Stimulated activated CD8-positive, alpha-beta memory T cell treated with anti-CD3 and anti-CD28 coated beads, Interleukin-7, amount 100 ng/mL, for 1 hour (primary cell): ENCODE results near the gene CLK1.
A peak's percentile ranks its signal among the peaks of the same experiment; 100 is the strongest.
"Not testable (repeated sequence)": the region's sequence is repeated elsewhere in the genome, so short reads cannot be mapped to it uniquely, and the experiment has no call there.

ENCODE experiments used
- DNase-seq, 2 donors: peaks; one replicate each; pipeline ENCODE4 v3.0.0-alpha.2; 2020; ENCODE audit warnings: low read depth in 2 of 2

CLK1 gene

GRCh38 chr2:200851398-200852248 is 12.8 kb downstream of the CLK1 start:
- no peak for DNase-seq

GRCh38 chr2:200850512-200851256 is 13.8 kb downstream of the CLK1 start:
- DNase-seq, result no peak

DNA sequence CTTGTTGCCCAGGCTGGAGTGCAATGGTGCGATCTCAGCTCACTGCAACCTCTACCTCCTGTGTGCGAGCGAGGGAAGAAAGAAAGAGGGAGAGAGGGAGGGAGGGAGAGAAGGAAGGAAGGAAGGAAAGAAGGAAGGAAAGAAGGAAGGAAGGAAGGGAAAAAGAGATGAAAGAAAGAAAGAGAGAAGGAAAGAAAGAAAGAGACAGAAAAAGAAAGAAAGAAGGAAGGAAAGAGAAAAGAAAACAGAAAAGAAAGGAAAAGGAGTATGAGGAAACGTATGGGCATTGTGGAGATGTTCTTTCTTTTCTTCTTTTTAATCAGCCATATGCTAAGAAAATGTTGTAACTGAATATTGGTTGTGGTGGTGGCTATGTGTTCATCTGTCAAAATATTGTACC is 16.5 kb downstream of the CLK1 start:
- DNase-seq, result no peak

DNA sequence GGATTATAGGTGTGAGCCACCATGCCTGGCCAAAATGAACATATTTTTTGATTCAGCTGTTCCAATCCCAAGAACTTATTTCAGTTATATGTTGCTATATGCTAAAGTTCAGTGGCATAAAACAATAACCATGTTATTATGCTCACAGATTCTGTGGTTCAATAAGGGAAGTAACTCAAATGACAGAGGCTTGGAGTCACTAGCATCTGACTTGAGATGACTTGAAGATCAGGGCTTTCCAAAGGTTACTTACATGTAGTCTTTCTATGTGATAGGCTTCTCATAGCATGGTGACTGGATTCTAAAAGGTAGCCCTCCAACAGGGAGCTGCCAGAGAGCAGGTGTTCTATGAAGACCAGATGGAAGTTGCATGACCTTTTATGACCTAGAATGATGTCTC is 17.2 kb downstream of the CLK1 start:
- DNase-seq, result no peak

DNA sequence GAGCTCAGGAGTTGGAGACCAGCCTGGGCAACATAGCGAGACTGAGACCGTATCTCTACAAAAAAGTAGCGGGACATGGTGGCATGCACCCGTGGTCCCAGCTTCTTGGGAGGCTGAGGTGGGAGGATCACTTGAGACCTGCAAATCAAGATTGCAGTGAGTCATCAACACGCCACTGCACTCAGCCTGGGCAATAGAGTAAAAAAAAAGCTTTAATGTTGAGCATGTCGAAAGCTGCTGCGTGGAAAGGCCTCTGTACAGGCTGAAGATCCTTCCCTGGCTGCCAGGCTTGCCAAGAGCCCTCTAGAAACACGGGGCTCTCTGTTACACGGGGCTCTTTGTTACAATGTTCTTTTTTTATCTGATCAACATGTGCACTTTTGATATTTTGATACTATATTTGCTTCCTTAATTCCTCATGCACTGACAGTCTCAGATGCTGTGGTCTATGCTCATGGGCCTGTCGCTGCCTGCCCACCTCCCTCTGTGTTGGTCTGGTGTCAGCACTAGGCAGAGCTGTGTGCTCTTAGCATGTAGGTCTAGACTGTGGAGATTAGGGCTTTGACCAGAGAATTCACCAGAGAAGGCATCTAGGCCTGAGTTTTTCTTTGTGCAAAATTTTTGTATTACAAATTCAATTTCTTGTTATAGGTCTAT is 18.7 kb downstream of the CLK1 start:
- no peak for DNase-seq

GRCh38 chr2:200845194-200845593 is 19.3 kb downstream of the CLK1 start:
- DNase-seq, result no peak

GRCh38 chr2:200843993-200844948 is 20.2 kb downstream of the CLK1 start:
- no peak for DNase-seq

DNA sequence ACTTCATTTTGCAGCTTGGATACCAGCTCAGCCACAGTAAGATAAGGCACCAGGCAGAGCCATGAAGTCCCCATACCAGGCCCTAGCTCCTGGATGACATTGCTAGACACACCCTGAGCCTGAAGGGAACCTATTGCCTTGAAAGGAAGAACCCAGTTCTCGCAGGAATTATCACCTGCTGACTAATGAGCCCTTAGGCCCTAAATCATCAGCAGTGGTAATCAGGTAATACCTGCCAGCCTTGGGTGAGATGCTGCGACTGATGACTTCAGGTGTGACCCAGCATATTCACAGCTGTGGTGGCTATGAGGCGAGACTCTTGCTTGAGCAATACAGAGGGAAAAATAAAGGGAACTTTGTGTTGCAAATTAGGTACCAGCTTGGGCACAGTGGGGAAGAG is 24.9 kb downstream of the CLK1 start:
- no peak for DNase-seq

GRCh38 chr2:200834701-200835100 is 29.8 kb downstream of the CLK1 start:
- DNase-seq, result no peak

- no peak for DNase-seq
Observed at GRCh38 chr2:200829258-200829655, 35.2 kb downstream of the CLK1 start.

GRCh38 chr2:200828572-200829257 is 35.7 kb downstream of the CLK1 start:
- no peak for DNase-seq

GRCh38 chr2:200828104-200828503 is 36.4 kb downstream of the CLK1 start:
- DNase-seq, result no peak

GRCh38 chr2:200821686-200822245 is 42.7 kb downstream of the CLK1 start:
- no peak for DNase-seq

- no peak for DNase-seq
Observed at GRCh38 chr2:200820573-200821234, 43.8 kb downstream of the CLK1 start.

GRCh38 chr2:200818732-200819131 is 45.7 kb downstream of the CLK1 start:
- not testable (repeated sequence) for DNase-seq

GRCh38 chr2:200814917-200815316 is 49.5 kb downstream of the CLK1 start:
- DNase-seq, result no peak

DNA sequence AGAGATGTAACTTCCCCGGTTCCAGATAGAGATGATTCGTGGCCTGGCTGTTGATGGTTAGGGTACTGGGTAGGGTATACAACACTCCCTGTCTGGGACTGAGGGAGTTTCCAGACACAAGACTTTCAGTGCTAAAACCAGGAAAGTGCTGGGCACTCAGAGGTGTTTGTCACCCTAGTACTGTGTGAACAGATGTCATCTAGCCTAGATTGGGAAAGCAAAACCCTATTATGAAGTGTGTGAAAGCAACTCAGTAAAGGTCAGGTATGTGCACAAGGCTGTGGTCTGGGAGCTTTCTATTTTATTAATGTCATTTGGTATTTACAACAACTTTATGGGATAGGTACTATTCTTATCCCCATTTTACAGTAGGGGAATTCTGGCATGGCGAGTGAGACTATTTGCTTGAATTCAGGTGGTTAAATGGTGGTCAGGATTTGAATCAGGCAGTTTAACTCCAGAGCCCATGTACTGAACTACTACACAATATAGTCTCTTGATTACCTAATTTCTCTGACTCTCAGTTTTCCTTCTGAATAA is 50.1 kb downstream of the CLK1 start:
- DNase-seq, result no peak

GRCh38 chr2:200812122-200813022 is 52.1 kb downstream of the CLK1 start:
- DNase-seq, result peak; percentile 30 to 31
